Activated T-helper 1 cell treated with anti-CD3 and anti-CD28 coated beads, Interleukin-12 subunit alpha, Interleukin-12 subunit beta, Interleukin-2, Interleukin-4 antibody, amounts not matched to agents 30 ng/mL and 10 ng/mL and 1 ng/mL, durations not matched to agents 14 hours and 24 hours and 36 hours (primary cell): Measurements from ENCODE around the gene AUTS2. TPM values are rescaled to one million over a fixed set of nuclear protein-coding genes. Genes with fewer than 3 reads are reported as not detected.

ENCODE experiments used
- DNase-seq: peaks from one replicate; pipeline ENCODE4 v3.0.0; 2021; ENCODE audit warnings: low spot score
- H3K27ac Mint-ChIP-seq: one replicate; pipeline ENCODE4 v1.8.0; 2021; ENCODE audit warnings: mild to moderate bottlenecking, mixed read lengths
- H3K27me3 Mint-ChIP-seq: one replicate; pipeline ENCODE4 v1.8.0; 2022; ENCODE audit warnings: mild to moderate bottlenecking, moderate library complexity, mixed read lengths; ENCODE audit not compliant: insufficient read depth
- H3K36me3 Mint-ChIP-seq: one replicate; pipeline ENCODE4 v1.8.0; 2021; ENCODE audit warnings: low read depth, mixed read lengths
- H3K4me1 Mint-ChIP-seq: one replicate; pipeline ENCODE4 v1.8.0; 2021; ENCODE audit warnings: low read depth, mixed read lengths
- H3K4me3 Mint-ChIP-seq: one replicate; pipeline ENCODE4 v1.8.0; 2021; ENCODE audit warnings: mild to moderate bottlenecking, moderate library complexity, mixed read lengths
- H3K9me3 Mint-ChIP-seq: one replicate; pipeline ENCODE4 v1.8.0; 2021; ENCODE audit warnings: mixed read lengths
- intact Hi-C: fragments of 100-400 bp; cut with micrococcal nuclease; formaldehyde crosslinking; loops from one replicate; pipeline ENCODE4 v1.15.1; 2024
- total RNA-seq: library from RNA; stranded (reverse); gene quantifications from 2 replicates; pipeline ENCODE4 v1.2.3, GENCODE V29; 2022

Gene AUTS2
- total RNA-seq, 1 donor from 2014 or later = 2.7 TPM

DNA sequence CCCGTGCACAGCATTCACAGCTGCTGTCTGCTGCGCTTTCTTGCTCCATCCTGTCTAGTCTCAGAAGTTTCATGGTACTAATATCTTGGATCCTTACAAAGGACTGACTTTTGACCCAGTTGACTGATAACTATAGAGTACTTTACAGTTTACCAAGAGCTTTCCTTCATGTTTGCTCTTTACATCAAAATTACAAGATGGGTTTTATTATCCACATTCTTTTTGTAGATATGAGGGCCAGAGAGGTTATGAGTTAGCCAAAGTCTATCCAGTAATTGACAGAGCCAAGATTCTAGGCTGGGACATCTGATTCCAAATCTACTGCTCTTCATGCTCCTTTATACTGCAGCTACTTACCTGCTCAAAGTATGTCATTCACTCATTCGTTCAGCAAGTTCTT is 218.2 kb downstream of the AUTS2 start:
- H3K9me3 Mint-ChIP-seq = peaks cover 4% of the 10 kb centered on the region
- DNase-seq = no peak
- H3K27ac Mint-ChIP-seq = no peak overlapping the region
- intact Hi-C loops = no loop called here
- peaks cover 2% of the 10 kb centered on the region for H3K27me3 Mint-ChIP-seq
- no peak overlapping the region for H3K4me3 Mint-ChIP-seq
- H3K36me3 Mint-ChIP-seq = no peaks in the 10 kb centered on the region
- no peaks in the 10 kb centered on the region for H3K4me1 Mint-ChIP-seq

DNA sequence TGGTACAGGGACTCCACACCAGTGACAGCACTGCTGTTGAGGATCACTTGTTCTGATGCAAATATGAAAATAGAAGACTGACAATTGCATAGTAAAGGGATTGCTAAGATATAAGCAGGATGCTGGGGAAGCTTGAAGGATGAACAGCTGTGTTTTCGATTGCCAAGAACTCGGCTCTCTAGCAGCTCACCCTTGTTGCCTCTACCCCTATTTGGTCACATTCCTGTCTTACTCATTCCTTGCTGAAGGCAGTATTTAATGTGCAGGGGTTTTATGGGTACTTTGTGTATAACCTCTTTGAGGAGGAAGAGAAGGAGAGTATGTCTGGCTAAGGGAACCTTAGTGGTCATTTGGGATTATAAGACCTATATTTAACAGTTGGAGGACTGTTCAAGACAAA is 218.8 kb downstream of the AUTS2 start:
- DNase-seq = no peak
- peaks cover 4% of the 10 kb centered on the region for H3K9me3 Mint-ChIP-seq

DNA sequence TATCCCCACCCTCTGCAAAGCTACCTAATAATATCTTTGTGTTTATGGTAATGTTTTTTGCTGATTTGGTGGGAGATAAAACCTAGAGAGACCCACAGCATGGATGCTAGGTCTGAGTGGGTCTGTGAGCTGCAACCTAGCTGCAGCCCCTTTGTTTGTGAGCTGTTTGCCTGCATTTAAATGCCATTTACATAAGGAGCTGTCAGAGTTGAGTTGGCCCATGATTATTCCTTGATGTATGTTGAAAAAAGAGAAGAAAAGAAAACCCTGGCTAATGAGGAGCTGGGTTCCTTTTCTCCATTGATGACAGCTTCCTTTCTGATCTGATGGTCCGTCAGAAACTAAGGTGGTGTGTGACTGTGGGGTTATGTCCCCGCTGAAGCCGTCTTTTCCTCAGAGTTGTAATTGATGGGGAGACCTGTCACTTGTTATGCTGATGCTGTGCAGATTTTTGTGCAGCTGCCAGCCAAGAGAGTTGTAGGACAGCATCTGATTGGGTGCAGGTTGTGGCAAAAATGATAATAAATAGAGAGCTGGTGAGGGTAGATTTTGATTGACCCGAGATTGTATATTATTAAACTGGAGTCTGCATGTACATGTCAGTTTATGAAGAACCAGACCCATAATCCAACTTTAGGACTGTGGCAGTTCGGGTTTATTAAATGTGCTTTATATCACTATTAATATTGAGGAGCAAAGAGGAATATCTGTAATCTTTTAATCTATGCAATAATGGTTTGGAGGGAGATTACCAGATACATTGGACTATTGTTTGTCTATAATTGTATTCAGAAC is 219.8 kb downstream of the AUTS2 start:
- H3K9me3 Mint-ChIP-seq = peaks cover 4% of the 10 kb centered on the region
- H3K36me3 Mint-ChIP-seq = no peaks in the 10 kb centered on the region
- no peak overlapping the region for H3K4me3 Mint-ChIP-seq
- H3K27ac Mint-ChIP-seq = no peak overlapping the region
- H3K27me3 Mint-ChIP-seq = peaks cover 2% of the 10 kb centered on the region
- no peaks in the 10 kb centered on the region for H3K4me1 Mint-ChIP-seq
- intact Hi-C loops = no loop called here
- no peak for DNase-seq

More for the DNA sequence above, 218.8 kb downstream of the AUTS2 start:
- Mint-ChIP-seq H3K27ac (no peak overlapping the region), H3K4me1 (no peaks in the 10 kb centered on the region), H3K36me3 (no peaks in the 10 kb centered on the region), H3K4me3 (no peak overlapping the region), H3K27me3 (peaks cover 2% of the 10 kb centered on the region)
- intact Hi-C loops = no loop called here

DNA sequence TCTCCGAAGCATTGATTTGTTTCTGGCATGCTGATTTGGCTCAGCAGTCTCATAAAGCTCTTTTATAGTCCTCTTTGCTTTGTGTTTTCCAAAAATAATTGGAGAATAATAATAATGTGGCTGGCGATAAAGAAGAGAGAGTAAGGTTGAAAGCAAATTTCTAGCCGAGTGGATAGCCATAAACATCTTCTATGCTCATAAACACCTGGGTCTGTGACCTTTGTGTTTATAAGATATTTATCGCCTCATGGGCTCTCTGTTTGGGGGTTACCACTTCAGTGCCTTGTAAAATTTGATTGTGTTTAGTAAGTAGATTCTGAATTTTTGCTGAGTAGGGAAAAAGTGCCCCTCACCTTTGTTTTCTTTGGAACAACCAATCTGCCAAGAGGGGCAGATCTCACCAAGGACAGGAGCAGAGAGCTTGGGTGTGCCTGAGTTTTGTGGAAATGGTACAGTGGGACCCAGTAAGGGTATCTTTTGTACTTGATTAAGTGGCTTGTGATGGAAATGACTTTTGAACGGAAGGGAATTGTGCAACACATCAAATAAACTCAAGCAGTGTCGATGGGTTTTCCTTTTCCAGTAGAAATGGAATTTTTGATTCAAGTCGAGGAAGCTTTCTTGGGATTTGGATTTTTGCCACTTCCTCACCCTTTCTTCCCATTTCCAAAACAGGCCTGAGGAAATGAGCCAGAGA is 220.5 kb downstream of the AUTS2 start:
- Mint-ChIP-seq H3K27me3 (peaks cover 2% of the 10 kb centered on the region), H3K27ac (no peak overlapping the region), H3K4me1 (no peaks in the 10 kb centered on the region), H3K9me3 (peaks cover 4% of the 10 kb centered on the region), H3K36me3 (no peaks in the 10 kb centered on the region), H3K4me3 (no peak overlapping the region)
- DNase-seq = no peak
- intact Hi-C loops = no loop called here

DNA sequence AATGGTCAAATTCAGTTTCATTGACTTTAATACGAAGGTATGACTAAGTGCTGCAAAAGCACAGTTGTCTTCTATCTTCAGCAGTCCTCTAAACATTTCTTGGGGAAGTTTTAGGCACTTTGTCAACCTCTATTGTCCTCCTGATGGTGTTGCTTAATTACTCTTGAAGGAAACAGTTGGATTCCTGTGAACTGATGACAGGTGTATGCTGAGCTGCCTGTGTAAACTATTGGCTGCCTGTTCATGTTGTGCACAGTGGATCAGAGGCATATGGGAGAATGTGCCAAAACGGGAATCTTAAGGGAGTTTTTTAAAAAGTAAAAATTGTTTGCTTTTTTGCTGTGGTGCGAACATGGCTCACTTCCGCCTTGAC is 221.0 kb downstream of the AUTS2 start:
- Mint-ChIP-seq H3K9me3 (peaks cover 4% of the 10 kb centered on the region), H3K4me1 (no peaks in the 10 kb centered on the region), H3K4me3 (no peak overlapping the region), H3K27me3 (peaks cover 2% of the 10 kb centered on the region), H3K36me3 (no peaks in the 10 kb centered on the region), H3K27ac (no peak overlapping the region)
- no peak for DNase-seq
- intact Hi-C loops = no loop called here

DNA sequence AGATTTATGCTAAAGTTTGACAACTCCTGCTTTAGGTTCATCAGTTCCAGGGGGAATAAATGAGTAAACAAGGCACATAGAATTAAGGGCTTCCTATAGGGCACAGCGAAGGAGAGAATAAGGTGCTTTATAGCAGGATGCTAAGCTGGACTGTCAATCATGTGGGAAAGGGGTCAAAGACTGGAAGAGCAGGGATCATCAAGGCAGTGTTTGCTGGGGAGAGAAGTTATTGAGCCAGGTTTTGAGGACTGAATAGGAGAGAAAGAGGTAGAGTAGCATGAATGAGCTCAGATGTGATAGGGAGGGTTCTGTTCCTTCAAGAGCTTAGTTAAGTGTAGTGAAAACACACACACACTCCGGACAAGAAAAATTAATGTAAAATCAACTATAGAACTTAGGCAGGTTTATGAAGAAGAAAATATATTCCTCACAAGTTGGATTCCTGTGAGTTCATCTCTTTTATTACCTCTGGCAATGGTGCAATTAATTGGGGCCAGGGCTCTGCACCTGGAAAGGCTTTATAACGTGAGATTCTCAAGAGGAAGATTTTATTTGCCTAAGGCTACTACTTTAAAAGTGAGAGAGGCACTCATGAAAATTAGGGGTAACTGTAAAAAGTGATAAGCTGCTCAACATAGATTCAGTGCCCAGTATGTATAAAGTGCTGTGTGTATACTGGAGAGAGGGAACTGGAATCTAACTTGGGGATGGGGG is 222.4 kb downstream of the AUTS2 start:
- intact Hi-C loops = loop anchor here (10.0 kb wide), 1 partner anchor 84 kb away; no protein-coding TSS in a partner anchor
- H3K36me3 Mint-ChIP-seq = no peaks in the 10 kb centered on the region
- peaks cover 2% of the 10 kb centered on the region for H3K27me3 Mint-ChIP-seq
- DNase-seq = no peak
- H3K9me3 Mint-ChIP-seq = peaks cover 4% of the 10 kb centered on the region
- no peak overlapping the region for H3K4me3 Mint-ChIP-seq
- H3K4me1 Mint-ChIP-seq = no peaks in the 10 kb centered on the region
- H3K27ac Mint-ChIP-seq = no peak overlapping the region

DNA sequence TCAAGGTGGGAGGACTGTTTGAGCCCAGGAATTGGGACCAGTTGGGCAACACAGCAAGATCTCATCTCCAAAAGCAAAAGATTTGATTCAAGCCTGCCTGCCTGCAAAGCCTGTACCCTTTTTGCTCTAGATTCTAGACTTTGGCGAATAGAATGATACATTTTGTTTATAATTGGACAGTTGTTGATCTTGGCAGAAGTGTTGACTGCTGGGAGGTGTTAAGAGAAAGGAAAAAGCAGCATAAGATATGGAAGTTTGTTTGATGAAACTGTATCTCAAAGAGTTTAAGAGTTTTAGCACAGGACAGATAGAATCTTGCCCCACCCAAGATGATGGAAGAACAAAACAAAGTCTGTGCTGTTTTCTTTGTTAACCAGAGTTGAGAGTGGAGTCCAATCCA is 224.1 kb downstream of the AUTS2 start:
- no peak overlapping the region for H3K4me3 Mint-ChIP-seq
- no peaks in the 10 kb centered on the region for H3K4me1 Mint-ChIP-seq
- H3K36me3 Mint-ChIP-seq = no peaks in the 10 kb centered on the region
- no peak overlapping the region for H3K27ac Mint-ChIP-seq
- DNase-seq = no peak
- no peaks in the 10 kb centered on the region for H3K27me3 Mint-ChIP-seq
- peaks cover 4% of the 10 kb centered on the region for H3K9me3 Mint-ChIP-seq
- intact Hi-C loops = loop anchor here (10.0 kb wide), 1 partner anchor 82 kb away; no protein-coding TSS in a partner anchor

DNA sequence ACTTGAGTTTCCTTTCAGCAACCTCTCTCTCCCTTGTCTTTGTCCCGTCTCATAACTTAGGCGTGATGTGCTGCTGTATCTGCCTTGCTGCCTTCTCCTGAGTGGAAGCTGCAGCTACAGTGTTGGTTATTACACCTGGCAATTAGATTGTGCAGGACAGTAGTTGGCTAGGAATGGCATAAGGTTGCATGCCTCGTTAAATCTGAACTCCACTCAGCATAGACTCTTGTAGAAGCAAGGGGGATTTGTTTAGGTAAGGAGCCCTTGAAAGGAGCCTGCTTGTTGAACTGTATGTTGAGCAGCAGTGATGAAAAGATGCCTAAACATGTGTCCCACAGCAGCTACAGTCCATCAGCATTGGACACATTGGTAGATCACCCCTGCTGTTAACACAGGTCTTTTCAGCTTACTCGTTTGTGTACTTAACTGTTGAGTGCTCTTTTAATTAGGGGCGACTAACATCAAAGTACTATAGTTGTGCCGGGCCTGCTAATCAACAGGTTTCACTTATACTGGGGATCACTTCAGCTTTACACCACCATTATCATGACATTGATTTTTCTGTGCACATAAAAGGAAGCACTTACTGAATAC is 225.0 kb downstream of the AUTS2 start:
- Mint-ChIP-seq H3K4me3 (no peak overlapping the region), H3K4me1 (no peaks in the 10 kb centered on the region)

DNA sequence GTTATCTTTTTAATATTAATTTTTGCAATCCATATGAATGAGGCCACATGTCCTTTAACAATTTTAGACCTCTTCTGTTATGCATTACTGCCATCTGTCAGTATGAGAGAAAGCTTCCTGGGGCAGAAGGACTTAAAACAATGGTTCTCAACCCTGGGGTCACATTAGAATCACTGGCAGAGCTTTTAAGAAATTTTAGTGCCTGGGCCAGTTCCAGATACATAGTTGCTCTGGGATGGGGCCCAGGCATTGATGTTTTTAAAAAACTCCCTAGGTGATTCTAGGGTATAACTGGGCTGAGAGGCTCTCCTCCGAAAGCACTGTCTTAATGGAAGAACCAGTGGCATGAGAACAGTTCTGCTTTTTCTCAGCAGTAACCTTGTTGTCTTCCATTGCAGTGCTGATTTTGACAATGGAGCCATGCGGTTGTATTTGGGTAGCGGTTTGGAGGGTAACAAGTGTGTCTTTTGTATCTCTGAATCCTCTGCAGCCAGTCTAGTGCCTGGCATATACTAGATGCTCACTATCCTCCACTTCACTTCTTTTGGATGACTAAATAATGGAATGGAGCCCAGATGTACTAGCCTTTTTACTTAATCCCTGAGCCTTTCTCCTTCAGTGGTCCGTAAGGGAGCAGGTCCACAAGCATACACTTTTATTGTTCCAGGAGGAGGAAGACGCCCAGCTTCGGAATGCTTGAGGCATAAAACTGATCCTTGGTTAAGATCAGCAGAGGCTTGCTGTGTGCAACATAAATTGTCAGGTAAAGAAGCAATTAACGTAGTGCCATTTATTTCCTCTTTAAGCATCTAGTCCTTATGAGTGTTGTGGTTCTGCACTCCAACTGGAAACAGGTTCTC is 227.1 kb downstream of the AUTS2 start:
- Mint-ChIP-seq H3K36me3 (no peaks in the 10 kb centered on the region), H3K4me3 (no peak overlapping the region), H3K27ac (no peak overlapping the region), H3K4me1 (no peaks in the 10 kb centered on the region), H3K9me3 (peaks cover 3% of the 10 kb centered on the region), H3K27me3 (no peaks in the 10 kb centered on the region)
- intact Hi-C loops = loop anchor here (10.0 kb wide), 1 partner anchor 79 kb away; no protein-coding TSS in a partner anchor
- DNase-seq = no peak

More for the DNA sequence above, 225.0 kb downstream of the AUTS2 start:
- no peak for DNase-seq
- no peaks in the 10 kb centered on the region for H3K36me3 Mint-ChIP-seq
- intact Hi-C loops = loop anchor here (10.0 kb wide), 1 partner anchor 82 kb away; no protein-coding TSS in a partner anchor
- H3K27me3 Mint-ChIP-seq = no peaks in the 10 kb centered on the region
- H3K9me3 Mint-ChIP-seq = peaks cover 4% of the 10 kb centered on the region
- no peak overlapping the region for H3K27ac Mint-ChIP-seq

DNA sequence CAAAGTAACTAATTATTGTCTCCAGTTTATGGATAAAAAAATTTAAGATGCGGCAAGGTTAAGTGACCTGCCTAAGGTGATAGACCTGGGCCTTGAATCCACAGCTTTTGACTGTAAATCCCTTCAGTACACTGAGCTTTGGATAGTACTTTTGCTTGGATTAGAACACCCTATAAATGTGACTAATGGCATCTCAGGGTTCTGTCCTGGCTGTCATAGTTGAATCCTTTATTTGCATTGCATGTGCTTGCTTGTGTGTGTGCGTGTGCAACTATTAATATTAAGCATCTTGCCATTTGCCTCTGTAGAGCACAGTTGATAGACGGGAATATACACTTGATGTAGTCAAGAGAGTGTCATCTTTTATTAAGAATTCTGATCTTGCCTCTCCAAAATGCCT is 228.0 kb downstream of the AUTS2 start:
- no peaks in the 10 kb centered on the region for H3K36me3 Mint-ChIP-seq
- no peak overlapping the region for H3K27ac Mint-ChIP-seq
- no peaks in the 10 kb centered on the region for H3K27me3 Mint-ChIP-seq
- H3K4me3 Mint-ChIP-seq = no peak overlapping the region
- H3K4me1 Mint-ChIP-seq = no peaks in the 10 kb centered on the region
- H3K9me3 Mint-ChIP-seq = no peaks in the 10 kb centered on the region
- intact Hi-C loops = loop anchor here (10.0 kb wide), 1 partner anchor 79 kb away; no protein-coding TSS in a partner anchor
- no peak for DNase-seq

DNA sequence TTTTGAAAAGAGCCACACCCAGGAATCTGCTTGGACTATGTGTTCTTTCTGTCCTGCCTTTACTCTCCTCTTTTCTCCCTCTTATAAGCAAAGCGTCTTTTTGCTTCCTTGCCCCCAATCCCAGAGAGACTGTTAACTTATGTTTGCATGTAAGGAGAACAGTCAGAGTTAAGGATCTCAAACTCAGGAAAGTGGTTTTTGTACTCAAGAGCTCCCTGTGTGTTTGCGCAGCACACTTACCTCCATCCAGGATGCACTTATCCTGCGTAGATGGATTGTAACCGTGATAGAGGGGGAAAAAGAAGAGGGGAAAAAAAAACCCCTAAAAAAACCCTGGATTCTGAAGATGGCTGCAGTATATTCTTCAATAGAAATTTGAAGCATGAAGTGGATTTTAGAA is 228.9 kb downstream of the AUTS2 start:
- Mint-ChIP-seq H3K4me1 (no peaks in the 10 kb centered on the region), H3K4me3 (no peak overlapping the region), H3K27ac (no peak overlapping the region), H3K9me3 (no peaks in the 10 kb centered on the region), H3K36me3 (no peaks in the 10 kb centered on the region), H3K27me3 (no peaks in the 10 kb centered on the region)
- DNase-seq = no peak
- intact Hi-C loops = loop anchor here (10.0 kb wide), 1 partner anchor 78 kb away; no protein-coding TSS in a partner anchor

DNA sequence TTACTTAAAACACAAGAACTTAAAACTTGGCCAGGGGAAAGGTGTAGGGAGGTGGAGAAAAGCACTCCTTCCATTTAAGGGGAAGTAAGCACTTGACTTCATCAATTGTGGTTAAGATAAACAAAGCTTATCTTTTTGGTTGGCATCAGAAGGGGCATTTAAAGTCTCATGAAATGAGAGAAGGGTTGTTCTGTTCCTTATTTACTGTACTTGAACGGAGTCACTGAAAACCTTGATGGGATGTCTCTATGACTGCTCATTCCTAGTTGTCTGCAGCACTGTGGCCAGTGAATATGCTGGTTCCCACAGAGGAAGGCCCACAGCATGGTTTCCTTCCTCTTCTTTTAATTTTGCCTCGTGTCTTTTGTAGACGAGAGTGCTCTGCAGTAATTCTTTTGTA is 229.3 kb downstream of the AUTS2 start:
- Mint-ChIP-seq H3K4me1 (no peaks in the 10 kb centered on the region), H3K36me3 (no peaks in the 10 kb centered on the region), H3K27me3 (no peaks in the 10 kb centered on the region), H3K27ac (no peak overlapping the region), H3K4me3 (no peak overlapping the region), H3K9me3 (no peaks in the 10 kb centered on the region)
- DNase-seq = no peak
- intact Hi-C loops = loop anchor here (10.0 kb wide), 1 partner anchor 77 kb away; no protein-coding TSS in a partner anchor
